Liver (tissue), 3 donors: Measurements from ENCODE around the gene RNF214.

ENCODE experiments used
- FOXA1 ChIP-seq: IDR thresholded peaks from 2 replicates; pipeline ENCODE4 v1.6.1; 2016; ENCODE audit warnings: antibody characterized with exemption
- HNF4A ChIP-seq, 2 donors: conservative IDR thresholded peaks; 2 replicates each; pipeline ENCODE4 v1.6.1; 2016; ENCODE audit warnings: antibody characterized with exemption in 2 of 2, mild to moderate bottlenecking in 2 of 2
- HNF4G ChIP-seq: IDR thresholded peaks from 2 replicates; pipeline ENCODE4 v1.6.1; 2016; ENCODE audit warnings: antibody characterized with exemption
- MAX ChIP-seq: IDR thresholded peaks from 2 replicates; pipeline ENCODE4 v1.6.1; 2016; ENCODE audit warnings: antibody characterized with exemption
- RAD21 ChIP-seq, 2 donors: IDR thresholded peaks; 2 replicates each; pipeline ENCODE4 v1.6.1; 2016; ENCODE audit warnings: antibody characterized with exemption in 2 of 2, mild to moderate bottlenecking in 2 of 2
- SP1 ChIP-seq: IDR thresholded peaks from 2 replicates; pipeline ENCODE4 v1.6.1; 2018; ENCODE audit warnings: antibody characterized with exemption, mild to moderate bottlenecking
- TAF1 ChIP-seq: conservative IDR thresholded peaks from 2 replicates; pipeline ENCODE4 v1.6.1; 2016; ENCODE audit warnings: antibody characterized with exemption, mild to moderate bottlenecking
- TF ChIP-seq, protein P1 (sequence below): fragments of 150-350 bp; IDR thresholded peaks from 2 replicates; pipeline ENCODE4 v1.5.1; 2017; ENCODE audit warnings: improper control_type of control experiment, low read depth, low read length; ENCODE audit not compliant: missing input control
- TF ChIP-seq, protein P2 (sequence below): IDR thresholded peaks from 2 replicates; pipeline ENCODE4 v1.6.1; 2016; ENCODE audit warnings: antibody characterized with exemption, mild to moderate bottlenecking
- donor health status: healthy.
- donor health status: healthy.

DNA sequence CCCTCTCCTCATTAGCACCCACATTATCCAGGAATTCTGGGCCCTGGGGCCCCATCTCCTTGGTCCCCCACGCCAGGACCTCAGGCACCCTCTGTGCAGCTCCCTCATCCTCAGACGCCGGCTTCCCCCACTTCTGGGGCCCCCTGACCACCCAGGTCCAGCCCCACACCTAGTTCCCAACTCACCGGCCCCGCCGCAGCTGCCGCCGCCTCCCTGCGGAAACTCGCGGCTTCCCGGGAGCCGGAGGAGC lies 704 bp upstream of the RNF214 start, which contains the start of gene PCSK7:
- TF ChIP-seq SP1, result no peak
- no peak for TF ChIP-seq TAF1
- TF ChIP-seq, protein P1, sequence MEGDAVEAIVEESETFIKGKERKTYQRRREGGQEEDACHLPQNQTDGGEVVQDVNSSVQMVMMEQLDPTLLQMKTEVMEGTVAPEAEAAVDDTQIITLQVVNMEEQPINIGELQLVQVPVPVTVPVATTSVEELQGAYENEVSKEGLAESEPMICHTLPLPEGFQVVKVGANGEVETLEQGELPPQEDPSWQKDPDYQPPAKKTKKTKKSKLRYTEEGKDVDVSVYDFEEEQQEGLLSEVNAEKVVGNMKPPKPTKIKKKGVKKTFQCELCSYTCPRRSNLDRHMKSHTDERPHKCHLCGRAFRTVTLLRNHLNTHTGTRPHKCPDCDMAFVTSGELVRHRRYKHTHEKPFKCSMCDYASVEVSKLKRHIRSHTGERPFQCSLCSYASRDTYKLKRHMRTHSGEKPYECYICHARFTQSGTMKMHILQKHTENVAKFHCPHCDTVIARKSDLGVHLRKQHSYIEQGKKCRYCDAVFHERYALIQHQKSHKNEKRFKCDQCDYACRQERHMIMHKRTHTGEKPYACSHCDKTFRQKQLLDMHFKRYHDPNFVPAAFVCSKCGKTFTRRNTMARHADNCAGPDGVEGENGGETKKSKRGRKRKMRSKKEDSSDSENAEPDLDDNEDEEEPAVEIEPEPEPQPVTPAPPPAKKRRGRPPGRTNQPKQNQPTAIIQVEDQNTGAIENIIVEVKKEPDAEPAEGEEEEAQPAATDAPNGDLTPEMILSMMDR, result no peak
- TF ChIP-seq, protein P2, sequence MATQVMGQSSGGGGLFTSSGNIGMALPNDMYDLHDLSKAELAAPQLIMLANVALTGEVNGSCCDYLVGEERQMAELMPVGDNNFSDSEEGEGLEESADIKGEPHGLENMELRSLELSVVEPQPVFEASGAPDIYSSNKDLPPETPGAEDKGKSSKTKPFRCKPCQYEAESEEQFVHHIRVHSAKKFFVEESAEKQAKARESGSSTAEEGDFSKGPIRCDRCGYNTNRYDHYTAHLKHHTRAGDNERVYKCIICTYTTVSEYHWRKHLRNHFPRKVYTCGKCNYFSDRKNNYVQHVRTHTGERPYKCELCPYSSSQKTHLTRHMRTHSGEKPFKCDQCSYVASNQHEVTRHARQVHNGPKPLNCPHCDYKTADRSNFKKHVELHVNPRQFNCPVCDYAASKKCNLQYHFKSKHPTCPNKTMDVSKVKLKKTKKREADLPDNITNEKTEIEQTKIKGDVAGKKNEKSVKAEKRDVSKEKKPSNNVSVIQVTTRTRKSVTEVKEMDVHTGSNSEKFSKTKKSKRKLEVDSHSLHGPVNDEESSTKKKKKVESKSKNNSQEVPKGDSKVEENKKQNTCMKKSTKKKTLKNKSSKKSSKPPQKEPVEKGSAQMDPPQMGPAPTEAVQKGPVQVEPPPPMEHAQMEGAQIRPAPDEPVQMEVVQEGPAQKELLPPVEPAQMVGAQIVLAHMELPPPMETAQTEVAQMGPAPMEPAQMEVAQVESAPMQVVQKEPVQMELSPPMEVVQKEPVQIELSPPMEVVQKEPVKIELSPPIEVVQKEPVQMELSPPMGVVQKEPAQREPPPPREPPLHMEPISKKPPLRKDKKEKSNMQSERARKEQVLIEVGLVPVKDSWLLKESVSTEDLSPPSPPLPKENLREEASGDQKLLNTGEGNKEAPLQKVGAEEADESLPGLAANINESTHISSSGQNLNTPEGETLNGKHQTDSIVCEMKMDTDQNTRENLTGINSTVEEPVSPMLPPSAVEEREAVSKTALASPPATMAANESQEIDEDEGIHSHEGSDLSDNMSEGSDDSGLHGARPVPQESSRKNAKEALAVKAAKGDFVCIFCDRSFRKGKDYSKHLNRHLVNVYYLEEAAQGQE, result no peak
- no peak for TF ChIP-seq HNF4G
- no peak for TF ChIP-seq MAX
- TF ChIP-seq RAD21 (IDR thresholded peaks at IDR 0.05), result no peak
- TF ChIP-seq HNF4A (conservative IDR thresholded peaks at IDR 0.05), result no peak
- no peak for TF ChIP-seq FOXA1
